ENCODE results near the gene MGAT5B.
A peak's percentile ranks its signal among the peaks of the same experiment; 100 is the strongest.
"Not testable (repeated sequence)": the region's sequence is repeated elsewhere in the genome, so short reads cannot be mapped to it uniquely, and the experiment has no call there.

Gene MGAT5B, protein sequence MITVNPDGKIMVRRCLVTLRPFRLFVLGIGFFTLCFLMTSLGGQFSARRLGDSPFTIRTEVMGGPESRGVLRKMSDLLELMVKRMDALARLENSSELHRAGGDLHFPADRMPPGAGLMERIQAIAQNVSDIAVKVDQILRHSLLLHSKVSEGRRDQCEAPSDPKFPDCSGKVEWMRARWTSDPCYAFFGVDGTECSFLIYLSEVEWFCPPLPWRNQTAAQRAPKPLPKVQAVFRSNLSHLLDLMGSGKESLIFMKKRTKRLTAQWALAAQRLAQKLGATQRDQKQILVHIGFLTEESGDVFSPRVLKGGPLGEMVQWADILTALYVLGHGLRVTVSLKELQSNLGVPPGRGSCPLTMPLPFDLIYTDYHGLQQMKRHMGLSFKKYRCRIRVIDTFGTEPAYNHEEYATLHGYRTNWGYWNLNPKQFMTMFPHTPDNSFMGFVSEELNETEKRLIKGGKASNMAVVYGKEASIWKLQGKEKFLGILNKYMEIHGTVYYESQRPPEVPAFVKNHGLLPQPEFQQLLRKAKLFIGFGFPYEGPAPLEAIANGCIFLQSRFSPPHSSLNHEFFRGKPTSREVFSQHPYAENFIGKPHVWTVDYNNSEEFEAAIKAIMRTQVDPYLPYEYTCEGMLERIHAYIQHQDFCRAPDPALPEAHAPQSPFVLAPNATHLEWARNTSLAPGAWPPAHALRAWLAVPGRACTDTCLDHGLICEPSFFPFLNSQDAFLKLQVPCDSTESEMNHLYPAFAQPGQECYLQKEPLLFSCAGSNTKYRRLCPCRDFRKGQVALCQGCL

DNA sequence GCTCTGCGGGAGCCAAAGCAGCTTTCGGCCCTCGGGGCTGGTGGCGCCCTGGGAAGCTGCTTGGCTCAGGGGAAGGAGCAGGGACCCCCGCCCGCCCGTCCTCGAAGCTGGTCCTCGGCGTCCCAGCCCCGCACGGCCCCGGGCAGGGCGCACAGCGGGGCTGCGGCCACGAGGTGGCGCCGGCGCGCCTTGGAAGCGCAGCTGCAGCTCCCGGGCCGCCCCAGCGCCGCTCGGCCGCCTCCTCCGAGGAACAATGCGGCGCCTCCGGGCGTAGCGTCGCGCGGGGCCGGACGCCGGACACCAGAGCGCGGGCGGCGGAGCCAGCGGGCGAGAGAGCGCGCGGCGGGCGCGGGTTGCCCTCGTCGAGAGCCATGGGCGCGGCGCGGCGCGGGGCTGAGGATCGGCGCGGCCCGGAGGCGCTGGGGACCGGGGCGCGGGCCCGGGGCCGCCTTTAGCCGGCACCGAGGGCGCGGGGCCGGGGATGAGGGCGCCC is at the start of gene MGAT5B:
MGAT5B (plus strand) TSS at position 229 of the 493 bp plus-strand sequence. CDS start 626 bp downstream, outside the sequence.
- DNase-seq (ENCODE audit: low read depth), result peak; percentile 58

DNA sequence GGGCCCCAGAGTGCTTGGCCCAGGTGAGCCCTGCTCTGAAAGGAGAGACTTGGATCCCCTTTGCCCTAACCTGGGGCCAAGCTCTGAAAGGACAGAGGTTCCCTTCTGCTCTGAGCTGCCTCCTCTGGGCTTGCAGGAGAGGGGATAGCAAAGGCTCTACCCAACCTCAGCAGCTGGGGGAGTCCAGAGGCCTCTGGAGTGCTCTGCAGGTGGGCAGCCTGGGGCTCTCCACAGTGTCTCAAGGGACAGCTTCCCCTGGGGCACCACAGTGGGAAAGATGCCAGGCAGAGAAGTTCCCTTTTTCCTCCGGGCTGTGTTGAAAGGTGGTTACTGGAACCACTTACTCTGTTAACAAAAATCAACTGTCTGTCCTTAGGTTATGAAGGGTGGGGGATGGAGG is 48.2 kb upstream of the MGAT5B start:
- no peak for DNase-seq (ENCODE audit: low read depth)

DNA sequence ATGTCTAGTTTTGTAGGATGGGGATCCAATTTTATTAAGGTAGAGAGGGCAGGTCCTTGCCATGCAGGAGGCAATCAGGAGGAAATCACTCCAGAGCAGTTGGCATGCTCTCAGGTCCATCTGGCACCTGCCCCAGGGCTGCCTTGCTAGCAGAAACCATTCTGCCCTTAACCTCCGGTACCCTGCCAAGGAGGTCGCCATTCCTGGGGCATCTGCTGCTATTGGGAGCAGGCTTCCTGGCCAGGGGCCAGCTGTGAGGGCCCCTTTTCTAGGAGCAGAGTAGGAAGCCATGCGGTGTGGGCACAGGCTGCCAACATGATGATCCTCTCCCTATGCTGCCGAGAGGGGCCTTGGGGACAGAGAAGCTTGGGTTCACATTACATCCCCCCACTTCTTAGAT is 47.6 kb upstream of the MGAT5B start:
- DNase-seq (ENCODE audit: low read depth), result no peak

DNA sequence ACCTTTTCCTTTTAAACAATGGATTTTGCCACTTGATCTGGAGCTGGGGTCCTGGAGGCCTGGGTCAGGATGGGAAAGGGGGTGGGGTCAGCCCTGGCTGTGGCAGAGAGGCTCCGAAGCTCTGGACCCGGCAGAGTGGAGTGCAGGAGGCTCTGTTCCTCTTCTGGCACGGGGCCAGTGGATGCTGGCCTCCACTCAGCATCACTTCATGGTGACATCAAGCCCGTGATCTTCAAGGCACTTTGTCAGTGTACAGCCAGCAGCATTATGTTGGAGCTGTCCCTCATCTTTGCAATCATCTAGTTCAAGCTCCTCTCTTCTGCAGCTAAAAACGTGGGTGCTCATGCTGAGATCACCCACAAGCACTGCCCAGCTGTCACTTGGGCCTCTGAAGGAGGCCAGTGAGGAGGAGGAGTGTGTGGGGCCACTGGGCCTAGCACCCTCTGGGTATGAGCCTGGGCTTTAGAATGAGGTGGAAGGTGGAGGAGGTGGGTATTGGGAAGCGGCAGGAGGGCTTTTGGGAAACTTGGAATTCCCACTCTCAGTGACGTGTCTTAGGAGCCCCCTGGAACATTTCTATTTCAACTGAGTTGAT is 45.9 kb upstream of the MGAT5B start:
- no peak for DNase-seq (ENCODE audit: low read depth)

DNA sequence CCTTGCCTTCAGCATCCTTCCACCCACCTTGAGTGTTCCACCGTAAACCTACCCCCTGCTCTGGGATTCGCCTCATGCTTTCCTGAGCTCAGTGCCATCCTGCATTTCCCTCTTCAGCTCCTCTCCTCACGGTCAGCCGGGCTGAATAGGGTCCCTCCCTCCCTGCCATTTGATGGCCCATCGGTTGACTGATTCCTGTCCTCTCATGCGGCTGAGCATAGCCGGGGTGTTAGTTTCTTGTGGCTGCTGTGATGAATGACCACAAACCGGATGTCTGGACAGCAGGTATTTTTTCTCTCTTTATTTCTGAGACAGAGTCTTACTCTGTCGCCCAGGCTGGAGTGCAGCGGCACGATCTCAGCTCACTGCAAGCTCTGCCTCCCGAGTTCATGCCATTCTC is 44.1 kb upstream of the MGAT5B start:
- DNase-seq (ENCODE audit: low read depth), result no peak

DNA sequence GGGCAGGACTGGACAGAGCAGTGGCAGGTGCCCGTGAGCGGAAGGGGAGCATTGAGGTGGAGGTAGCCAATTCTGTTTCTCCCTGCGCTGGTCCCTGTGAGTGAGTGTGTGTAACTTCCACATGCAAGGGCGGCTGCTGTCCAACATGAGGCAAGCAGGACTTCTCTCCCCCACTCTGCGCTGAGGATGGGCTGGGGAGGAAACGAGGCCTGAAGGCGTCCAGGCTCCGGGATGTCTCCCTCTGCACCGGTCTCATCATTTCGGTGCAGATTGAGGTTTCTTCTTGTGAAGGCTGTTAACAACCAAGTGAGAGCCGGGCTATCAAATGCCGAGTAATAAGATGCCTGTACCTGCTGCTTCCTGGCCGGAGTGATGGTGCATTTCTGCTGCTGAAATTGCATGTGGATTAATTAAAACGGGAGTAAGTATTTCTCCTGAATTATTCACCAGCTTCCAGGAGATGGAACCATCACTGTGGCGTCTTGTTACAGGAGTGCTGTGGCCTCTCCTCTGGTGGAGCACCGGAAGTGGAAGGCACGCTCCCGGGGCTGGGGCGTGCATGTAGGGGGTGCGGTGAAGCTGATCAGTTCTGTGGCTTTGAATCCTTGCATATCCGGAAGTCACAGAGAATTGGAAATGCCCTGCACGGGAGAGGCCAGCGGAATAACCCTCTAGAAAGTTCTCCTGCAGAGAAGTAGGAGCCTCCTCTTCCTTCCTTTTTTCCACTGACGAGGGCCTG is 41.7 kb upstream of the MGAT5B start:
- DNase-seq (ENCODE audit: low read depth), result no peak

DNA sequence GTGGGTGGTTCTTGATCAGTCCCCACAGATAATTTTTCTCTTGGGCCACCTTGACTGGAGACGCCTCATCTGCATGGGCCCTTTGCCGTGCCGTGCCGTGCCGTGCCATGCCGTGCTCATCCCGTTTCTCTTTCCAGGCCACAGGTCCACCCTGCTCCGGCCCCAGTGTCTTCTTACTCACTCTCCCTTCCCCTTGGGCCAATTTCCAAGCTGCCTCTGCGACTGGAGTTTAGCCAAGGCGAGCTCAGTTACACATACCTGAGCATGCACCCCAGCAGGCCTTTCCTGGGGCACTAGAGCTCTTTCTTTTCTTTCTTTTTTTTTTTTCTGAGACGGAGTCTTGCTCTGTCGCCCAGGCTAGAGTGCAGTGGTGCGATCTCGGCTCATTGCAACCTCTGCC is 40.5 kb upstream of the MGAT5B start:
- DNase-seq (ENCODE audit: low read depth), result no peak

DNA sequence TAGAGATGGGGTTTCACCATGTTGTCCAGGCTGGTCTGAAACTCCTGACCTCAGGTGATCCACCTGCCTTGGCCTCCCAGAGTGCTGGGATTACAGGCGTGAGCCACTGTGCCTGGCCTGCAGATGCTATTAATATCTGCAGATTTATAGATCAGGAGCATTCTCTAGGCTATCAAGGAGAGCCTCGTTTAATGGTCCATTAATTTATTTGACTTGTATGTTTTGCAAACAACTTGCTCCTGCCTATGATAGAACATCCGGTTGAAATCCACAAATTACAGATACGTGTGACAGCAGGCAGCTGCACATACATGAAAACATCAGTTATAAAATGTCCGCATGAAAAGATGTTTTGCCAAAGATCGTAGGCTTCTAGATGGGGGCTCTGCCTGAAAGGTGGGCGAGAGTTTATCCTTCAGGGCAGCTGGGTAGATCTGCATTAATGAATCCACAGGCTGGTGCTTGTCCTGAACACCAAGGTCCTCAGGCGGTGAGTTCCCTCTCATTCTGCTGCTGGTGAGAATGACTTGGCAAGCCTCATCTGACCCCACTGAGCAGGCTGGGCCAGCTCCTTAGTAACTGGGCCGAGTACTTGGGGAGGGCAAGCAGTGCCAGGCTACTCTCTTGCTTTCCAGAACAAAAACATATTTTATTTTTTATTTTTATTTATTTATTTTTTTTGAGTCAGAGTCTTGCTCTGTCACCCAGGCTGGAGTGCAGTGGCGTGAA is 37.1 kb upstream of the MGAT5B start:
- DNase-seq (ENCODE audit: low read depth), result no peak

DNA sequence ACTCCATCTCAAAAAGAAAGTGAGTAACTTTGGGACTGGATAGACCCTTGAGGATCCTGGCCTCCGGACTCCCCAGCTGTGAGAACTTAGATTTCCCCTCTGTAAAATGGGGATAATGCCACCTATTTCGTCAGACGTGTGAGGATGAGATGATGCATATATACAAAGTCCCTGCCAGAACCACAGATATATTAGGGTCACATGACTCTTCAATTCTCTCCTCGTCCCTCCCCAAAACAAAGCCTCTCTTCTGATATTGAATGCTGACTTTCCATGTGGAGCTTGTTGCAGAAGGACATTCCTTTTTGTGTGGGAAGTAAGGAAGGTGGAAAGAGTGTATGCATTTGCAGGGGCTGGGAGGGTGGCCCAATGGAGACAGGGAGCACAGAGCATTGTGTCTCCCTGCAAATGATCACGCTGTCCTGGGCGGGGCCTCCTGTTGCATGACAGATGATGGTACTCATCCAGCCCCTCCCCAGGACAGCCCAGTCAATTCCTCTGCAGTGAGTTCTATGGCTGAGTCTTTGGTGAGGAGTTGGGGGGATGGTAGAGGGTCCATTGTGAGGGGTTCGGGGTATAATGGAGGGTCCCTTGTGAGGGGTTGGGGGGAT is 35.1 kb upstream of the MGAT5B start:
- DNase-seq (ENCODE audit: low read depth), result no peak

DNA sequence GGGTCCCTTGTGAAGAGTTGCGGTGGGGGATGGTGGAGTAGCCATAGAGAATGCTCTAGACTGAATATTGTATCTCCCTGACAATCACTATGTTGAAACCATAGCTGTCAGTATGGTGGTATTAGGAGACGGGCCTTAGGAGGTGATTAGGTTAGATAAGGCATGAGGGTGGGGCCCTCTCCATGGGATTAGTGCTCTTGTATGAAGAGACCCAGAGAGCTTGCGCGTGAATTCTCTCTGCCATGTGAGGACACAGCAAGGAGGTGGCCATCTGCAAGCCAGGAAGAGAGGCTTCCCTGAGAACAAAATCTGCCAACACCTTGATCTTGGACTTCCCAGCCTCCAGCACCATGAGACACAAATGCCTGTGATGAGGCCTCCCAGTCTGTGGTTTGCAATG is 34.5 kb upstream of the MGAT5B start:
- DNase-seq (ENCODE audit: low read depth), result no peak

DNA sequence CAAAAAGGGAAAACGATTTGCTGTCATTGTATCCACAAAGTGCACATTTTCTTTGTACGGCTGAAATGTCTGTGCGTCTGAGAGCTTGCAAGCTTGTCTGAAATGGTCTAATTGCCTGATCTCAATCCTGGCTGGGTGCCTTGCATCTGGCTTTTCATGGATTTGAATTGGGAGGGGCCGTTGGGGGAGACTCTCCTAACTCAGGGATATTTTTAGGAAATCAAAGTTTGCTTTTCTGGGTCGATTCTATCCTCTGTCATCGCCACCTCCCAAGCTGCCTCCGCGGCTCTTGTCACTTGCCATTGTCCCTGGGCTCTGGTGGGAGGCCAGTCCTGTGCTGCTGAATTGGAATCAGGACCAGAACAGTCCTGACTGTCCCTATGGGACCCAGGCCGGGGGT is 33.3 kb upstream of the MGAT5B start:
- no peak for DNase-seq (ENCODE audit: low read depth)

DNA sequence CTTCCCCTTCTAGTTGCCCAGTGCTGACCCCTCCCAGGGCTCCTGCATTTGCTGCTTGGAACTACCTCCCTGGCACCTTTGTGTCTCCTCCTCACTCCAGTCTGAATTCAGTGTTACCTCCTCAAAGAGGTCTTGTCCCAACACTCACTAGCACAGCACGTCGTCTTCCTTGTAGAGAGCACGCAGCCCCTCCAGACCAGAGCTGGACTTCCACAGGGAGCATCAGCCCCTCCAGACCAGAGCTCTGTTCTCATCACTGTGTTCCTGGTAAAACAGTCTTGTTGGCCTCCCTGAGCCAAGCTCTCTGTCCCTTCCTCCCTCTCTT is 27.8 kb upstream of the MGAT5B start:
- no peak for DNase-seq (ENCODE audit: low read depth)

DNA sequence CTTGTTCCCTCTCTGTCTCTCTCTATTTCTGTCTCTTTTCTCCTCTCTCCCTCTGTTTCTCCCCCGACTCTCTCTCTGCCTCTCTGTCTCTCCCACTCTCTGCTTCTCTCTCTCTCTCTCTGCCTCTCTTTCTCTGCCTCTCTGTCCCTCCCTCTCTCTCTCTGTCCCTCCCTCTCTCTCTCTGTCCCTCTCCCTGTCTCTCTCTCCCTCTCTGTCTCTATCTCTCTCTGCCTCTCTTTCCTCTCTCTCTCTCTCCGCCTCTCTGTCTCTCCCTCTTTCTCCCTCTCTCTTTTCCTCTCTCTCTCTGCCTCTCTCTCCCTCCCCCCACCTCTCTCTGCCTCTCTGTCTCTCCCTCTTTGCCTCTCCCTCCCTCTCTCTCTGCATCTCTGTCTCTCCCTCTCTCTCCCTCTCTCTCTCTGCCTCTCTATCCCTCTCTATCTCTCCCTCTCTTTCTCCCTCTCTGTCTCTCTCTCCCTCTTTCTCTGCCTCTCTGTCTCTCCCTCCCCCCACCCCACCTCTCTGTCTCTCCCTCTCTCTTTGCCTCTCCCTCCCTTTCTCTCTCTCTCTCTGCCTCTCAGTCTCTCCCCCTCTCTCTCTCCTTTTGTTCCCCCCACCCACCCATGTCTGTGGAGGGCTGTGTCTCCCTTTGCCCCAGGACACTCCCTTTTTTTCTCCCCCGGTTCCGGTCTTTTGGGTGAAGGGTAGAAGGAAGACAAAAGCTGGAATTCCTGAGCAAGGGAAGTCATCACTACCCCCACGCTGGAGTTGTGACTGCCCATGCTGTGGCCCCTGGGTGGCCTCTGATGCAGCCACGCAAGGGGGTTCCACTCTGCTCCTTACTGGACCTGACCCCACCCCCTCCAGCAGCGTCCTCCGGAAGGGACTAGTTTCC is 27.1 kb upstream of the MGAT5B start:
- no peak for DNase-seq (ENCODE audit: low read depth)

DNA sequence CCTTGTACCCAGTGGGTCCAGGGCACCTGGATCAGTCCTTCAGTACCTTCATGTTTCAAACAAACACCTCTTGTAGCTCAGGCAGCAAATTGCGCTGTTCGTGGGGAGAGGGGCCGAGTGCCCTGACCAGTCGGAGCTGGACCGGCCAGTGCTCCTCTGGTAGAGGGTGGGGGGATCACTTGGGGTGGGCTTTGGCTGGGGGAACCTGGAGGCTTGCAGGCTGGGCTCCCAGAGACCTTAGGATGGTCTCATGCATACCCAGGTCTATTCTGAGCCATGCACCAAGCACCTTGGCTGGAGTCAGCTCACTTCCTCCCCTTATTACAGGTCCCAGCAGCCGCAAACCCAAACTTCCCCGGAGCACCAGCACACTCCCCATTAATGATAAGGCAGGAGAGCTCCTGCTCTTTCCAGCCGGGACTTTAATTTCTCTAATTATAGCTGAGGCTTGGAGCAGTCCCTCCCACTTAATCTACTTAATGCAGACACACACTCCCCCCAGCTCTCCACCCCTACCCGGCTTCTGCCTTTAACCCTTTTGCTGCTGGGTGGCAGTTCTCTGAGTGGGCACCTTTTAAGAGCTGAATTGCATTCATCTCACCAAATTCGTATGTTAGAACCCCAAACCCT is 26.3 kb upstream of the MGAT5B start:
- no peak for DNase-seq (ENCODE audit: low read depth)

DNA sequence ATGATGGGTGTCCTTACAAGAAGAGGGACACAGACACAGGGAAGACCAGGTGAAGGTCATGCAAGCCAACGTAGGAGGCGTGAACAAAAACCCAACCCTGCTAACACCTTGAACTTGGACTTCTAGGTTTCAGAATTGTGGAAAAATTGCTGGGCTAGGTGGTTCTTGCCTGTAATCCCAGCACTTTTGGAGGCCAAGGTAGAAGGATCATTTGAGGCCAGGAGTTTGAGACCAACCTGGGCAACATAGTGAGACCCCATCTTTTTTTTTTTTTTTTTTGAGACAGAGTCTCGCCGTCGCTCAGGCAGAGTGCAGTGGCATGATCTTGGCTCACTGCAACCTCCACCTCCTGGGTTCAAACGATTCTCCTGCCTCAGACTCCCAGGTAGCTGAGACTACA is 25.1 kb upstream of the MGAT5B start:
- not testable (repeated sequence) for DNase-seq (ENCODE audit: low read depth)

DNA sequence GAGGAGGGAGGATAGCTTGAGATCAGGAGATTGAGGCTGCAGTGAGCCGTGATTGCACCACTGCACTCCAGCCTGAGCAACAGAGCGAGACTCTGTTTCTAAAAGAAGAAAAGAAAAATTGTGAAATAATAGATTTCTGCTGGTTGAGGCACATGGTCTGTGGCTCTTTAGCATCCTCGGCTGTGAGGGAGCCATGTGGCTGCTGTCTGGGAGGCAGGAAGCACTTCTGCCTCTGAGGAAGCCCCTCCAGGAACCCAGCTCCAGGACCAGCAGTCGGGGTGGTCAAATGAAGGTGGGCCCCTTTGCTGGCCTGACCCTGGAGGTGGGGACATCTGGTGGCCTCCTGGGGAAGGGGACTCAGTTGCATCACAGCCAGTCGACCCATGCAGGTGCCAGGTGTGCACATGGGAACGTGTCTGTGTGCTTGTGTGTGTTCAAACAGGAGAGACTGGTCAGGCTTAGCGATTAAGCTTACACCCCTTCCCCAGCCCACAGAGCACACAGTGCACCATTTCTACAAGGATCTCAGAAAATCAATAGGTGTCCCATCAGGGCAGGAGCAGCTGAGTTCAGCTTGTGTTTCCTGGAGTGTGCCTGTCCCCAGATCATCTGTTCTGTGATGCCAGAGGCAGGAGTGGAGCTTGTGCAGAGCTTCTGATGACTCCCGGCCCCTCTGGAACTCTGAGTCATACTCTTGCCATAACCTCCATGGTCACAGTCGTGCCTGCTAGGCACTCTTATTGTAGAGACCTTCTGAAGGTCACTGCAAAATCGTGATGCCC is 24.3 kb upstream of the MGAT5B start:
- DNase-seq (ENCODE audit: low read depth), result no peak

DNA sequence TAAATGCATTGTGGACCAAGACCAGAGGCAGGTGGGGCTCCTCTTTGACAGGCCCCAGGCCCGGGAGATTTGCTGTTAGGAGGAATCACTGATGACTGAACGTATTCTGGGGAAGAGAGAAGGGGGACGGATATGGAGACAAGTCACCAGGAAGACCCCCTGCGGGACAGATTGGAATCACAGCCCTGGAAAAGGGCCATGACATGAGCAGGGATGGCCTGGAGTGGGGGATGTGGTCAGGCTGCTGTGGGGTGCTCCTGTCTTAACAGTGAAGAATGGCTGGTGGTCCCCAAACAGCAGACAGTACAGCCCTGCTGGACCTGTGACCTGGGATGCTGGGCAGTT is 23.7 kb upstream of the MGAT5B start:
- no peak for DNase-seq (ENCODE audit: low read depth)

DNA sequence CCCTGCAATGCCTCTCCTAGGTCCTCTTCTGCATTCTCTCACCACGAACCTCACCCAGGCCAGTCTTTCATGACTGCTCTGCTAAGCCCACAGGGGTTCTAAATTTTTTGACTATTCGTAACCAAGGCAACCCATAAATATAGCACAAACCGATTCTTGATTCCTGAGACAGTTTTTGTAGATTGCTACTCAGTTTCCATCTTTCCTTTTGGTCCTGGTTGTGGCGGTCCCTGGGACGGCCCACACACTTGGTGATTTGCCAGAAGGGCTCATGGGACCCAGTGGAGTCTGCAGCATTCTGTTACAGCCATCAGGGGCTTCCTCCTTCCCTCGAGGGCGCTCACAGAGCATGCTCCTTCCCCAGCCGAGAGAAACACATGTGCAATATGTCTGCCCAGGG is 23.4 kb upstream of the MGAT5B start:
- DNase-seq (ENCODE audit: low read depth), result no peak

DNA sequence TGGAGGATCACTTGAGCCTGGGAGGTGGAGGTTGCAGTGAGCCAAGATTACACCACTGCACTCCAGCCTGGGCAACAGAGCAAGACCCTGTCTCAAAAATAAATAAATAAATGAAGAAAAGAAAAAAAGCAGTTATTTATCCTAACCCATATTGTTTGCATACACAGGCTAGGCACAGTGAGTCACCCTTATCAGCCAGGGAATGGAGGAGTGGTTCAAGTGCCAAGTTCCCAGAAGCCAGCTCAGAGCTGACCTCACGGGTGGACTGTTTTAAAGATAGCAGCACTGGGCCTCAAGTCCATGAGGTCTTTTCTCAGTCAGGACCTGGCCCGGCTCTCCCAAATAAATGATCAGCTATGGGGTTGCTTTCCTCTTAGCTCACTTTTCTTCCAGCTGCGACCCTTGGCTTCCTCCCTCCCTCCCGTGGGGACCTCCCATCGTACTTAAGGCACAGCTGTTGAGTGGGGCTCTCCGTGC is 22.6 kb upstream of the MGAT5B start:
- DNase-seq (ENCODE audit: low read depth), result no peak

All from stimulated activated CD8-positive, alpha-beta memory T cell treated with anti-CD3 and anti-CD28 coated beads, Interleukin-12 subunit alpha, Interleukin-12 subunit beta, amount 100 ng/mL, for 4 hours (primary cell).